ENCODE data around the gene TXLNB.

DNA sequence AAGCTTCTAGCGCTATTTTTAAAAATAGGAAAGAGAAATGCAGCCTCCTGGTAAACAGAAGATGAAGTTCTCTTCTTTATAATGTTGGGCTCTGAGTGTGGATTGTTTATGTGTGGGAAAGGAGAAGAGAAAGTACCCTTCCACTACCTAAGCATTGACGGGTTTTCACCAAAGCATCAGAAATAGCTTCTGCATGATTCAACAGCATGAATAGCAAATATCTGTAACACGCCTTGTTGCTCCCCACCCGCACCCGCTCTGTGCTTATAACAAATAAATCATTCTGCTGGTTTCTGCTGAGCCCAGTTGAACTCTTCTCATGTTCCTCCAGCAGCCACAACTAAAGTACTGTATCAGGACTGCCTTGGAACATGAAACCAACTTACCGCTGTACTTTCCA lies 20.7 kb downstream of the TXLNB start:
- TF ChIP-seq, protein P1, sequence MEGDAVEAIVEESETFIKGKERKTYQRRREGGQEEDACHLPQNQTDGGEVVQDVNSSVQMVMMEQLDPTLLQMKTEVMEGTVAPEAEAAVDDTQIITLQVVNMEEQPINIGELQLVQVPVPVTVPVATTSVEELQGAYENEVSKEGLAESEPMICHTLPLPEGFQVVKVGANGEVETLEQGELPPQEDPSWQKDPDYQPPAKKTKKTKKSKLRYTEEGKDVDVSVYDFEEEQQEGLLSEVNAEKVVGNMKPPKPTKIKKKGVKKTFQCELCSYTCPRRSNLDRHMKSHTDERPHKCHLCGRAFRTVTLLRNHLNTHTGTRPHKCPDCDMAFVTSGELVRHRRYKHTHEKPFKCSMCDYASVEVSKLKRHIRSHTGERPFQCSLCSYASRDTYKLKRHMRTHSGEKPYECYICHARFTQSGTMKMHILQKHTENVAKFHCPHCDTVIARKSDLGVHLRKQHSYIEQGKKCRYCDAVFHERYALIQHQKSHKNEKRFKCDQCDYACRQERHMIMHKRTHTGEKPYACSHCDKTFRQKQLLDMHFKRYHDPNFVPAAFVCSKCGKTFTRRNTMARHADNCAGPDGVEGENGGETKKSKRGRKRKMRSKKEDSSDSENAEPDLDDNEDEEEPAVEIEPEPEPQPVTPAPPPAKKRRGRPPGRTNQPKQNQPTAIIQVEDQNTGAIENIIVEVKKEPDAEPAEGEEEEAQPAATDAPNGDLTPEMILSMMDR (IDR thresholded peaks at IDR 0.05), result no peak
- TF ChIP-seq EZH2 (IDR thresholded peaks at IDR 0.05; ENCODE audit: borderline replicate concordance, insufficient read depth, low read depth, low read length, poor library complexity, severe bottlenecking), result no peak

Data from B cell (primary cell).